OCI-LY1 (cell line): Measurements from ENCODE around the gene ABCB11.

ENCODE experiments used
- EZH2 ChIP-seq: fragments of 200-600 bp; sonication (generic), shearing (Covaris generic); IDR thresholded peaks from 2 replicates; pipeline ENCODE4 v1.8.0; 2017; ENCODE audit warnings: borderline replicate concordance, mixed run types, mild to moderate bottlenecking, antibody characterized with exemption, low read length, moderate library complexity, mixed read lengths
- TF ChIP-seq, protein P1 (sequence below): fragments of 200-600 bp; sonication (generic), shearing (Covaris generic); IDR thresholded peaks from 2 replicates; pipeline ENCODE4 v1.5.1; 2017; ENCODE audit warnings: mild to moderate bottlenecking, antibody characterized with exemption, low read length, moderate library complexity, mixed read lengths

DNA sequence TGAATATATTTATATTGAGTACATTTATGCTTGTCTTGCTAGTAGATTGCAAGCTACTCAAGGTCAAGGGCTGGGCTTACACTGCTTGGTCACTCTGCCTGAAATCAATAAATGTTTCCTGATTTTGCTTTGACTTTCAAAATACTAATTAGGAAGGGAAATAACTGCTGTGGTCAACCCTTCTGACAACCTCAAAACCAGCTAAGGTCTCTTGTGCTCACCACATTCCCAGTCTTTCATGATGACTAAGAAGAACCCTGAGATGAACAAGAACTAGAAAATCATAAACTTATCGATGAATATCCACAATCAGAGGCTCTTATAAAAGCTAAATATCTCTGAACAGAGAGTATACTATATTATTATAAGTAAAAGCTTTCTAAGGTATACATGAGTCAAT, 33.3 kb downstream of the ABCB11 start:
- TF ChIP-seq, protein P1, sequence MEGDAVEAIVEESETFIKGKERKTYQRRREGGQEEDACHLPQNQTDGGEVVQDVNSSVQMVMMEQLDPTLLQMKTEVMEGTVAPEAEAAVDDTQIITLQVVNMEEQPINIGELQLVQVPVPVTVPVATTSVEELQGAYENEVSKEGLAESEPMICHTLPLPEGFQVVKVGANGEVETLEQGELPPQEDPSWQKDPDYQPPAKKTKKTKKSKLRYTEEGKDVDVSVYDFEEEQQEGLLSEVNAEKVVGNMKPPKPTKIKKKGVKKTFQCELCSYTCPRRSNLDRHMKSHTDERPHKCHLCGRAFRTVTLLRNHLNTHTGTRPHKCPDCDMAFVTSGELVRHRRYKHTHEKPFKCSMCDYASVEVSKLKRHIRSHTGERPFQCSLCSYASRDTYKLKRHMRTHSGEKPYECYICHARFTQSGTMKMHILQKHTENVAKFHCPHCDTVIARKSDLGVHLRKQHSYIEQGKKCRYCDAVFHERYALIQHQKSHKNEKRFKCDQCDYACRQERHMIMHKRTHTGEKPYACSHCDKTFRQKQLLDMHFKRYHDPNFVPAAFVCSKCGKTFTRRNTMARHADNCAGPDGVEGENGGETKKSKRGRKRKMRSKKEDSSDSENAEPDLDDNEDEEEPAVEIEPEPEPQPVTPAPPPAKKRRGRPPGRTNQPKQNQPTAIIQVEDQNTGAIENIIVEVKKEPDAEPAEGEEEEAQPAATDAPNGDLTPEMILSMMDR: no peak
- no peak for TF ChIP-seq EZH2
